ENCODE data around the gene EVA1A. TPM values are rescaled to one million over a fixed set of nuclear protein-coding genes. Genes with fewer than 3 reads are reported as not detected.

EVA1A gene
- total RNA-seq, 1 donor from 2014 or later = 19.0 TPM

GRCh38 chr2:75609334-75609689, 48.6 kb upstream of the EVA1A start:
- no peak overlapping the region for H3K27ac ChIP-seq (ENCODE audit: low read depth, low read length)
- no peaks in the 10 kb centered on the region for H3K36me3 ChIP-seq (ENCODE audit: insufficient read depth, low read length)
- Mint-ChIP-seq H3K9me3 (ENCODE audit: unreplicated experiment) (peaks cover 3% of the 10 kb centered on the region), H3K4me1 (ENCODE audit: low read depth, unreplicated experiment) (peaks cover 44% of the 10 kb centered on the region), H3K4me3 (ENCODE audit: unreplicated experiment) (no peak overlapping the region), H3K36me3 (ENCODE audit: low read depth, unreplicated experiment) (peaks cover 2% of the 10 kb centered on the region), H3K27me3 (ENCODE audit: low read depth, unreplicated experiment) (peaks cover 12% of the 10 kb centered on the region), H3K27ac (ENCODE audit: unreplicated experiment) (peak overlapping the region; percentile 18)
- no peaks in the 10 kb centered on the region for H4K20me1 ChIP-seq (ENCODE audit: insufficient read depth, low read length)
- no peak overlapping the region for H2AFZ ChIP-seq (ENCODE audit: low read depth, low read length)
- no peak for TF ChIP-seq CTCF (IDR thresholded peaks at IDR 0.05; ENCODE audit: insufficient read depth, low read depth, low read length)
- no peak for TF ChIP-seq EZH2 (IDR thresholded peaks at IDR 0.05; ENCODE audit: insufficient read depth, low read length)
- no peak for FAIRE-seq
- H3K27me3 ChIP-seq (ENCODE audit: insufficient read depth, low read length) = no peaks in the 10 kb centered on the region
- H3K4me3 ChIP-seq (ENCODE audit: insufficient read depth, low read depth, low read length) = no peak overlapping the region
- no peak for DNase-seq (ENCODE audit: low read depth)
- peaks cover 48% of the 10 kb centered on the region for H3K4me1 ChIP-seq (ENCODE audit: insufficient read depth, low read length)
- peak overlapping the region; percentile 73 for H3K4me2 ChIP-seq (ENCODE audit: low read length)
- H3K9me3 ChIP-seq (ENCODE audit: insufficient read depth, low read depth, low read length) = no peaks in the 10 kb centered on the region
- no peak overlapping the region for H3K9ac ChIP-seq (ENCODE audit: low read length)
- no peaks in the 10 kb centered on the region for H3K79me2 ChIP-seq (ENCODE audit: insufficient read depth, low read length)

GRCh38 chr2:75608684-75609333, 48.1 kb upstream of the EVA1A start:
- Mint-ChIP-seq H3K4me3 (ENCODE audit: unreplicated experiment) (peak overlapping the region; percentile 36), H3K4me1 (ENCODE audit: low read depth, unreplicated experiment) (peaks cover 44% of the 10 kb centered on the region), H3K9me3 (ENCODE audit: unreplicated experiment) (peaks cover 3% of the 10 kb centered on the region), H3K27ac (ENCODE audit: unreplicated experiment) (peak overlapping the region; percentile 58), H3K36me3 (ENCODE audit: low read depth, unreplicated experiment) (peaks cover 2% of the 10 kb centered on the region), H3K27me3 (ENCODE audit: low read depth, unreplicated experiment) (peaks cover 11% of the 10 kb centered on the region)
- peak overlapping the region; percentile 98 for H3K27ac ChIP-seq (ENCODE audit: low read depth, low read length)
- TF ChIP-seq CTCF (IDR thresholded peaks at IDR 0.05; ENCODE audit: insufficient read depth, low read depth, low read length) (peak; percentile 98), EZH2 (IDR thresholded peaks at IDR 0.05; ENCODE audit: insufficient read depth, low read length) (no peak)
- FAIRE-seq = no peak
- H2AFZ ChIP-seq (ENCODE audit: low read depth, low read length) = peak overlapping the region; percentile 76
- H3K36me3 ChIP-seq (ENCODE audit: insufficient read depth, low read length) = no peaks in the 10 kb centered on the region
- no peaks in the 10 kb centered on the region for H3K9me3 ChIP-seq (ENCODE audit: insufficient read depth, low read depth, low read length)
- no peak overlapping the region for H3K4me3 ChIP-seq (ENCODE audit: insufficient read depth, low read depth, low read length)
- no peaks in the 10 kb centered on the region for H4K20me1 ChIP-seq (ENCODE audit: insufficient read depth, low read length)
- H3K79me2 ChIP-seq (ENCODE audit: insufficient read depth, low read length) = no peaks in the 10 kb centered on the region
- no peak for DNase-seq (ENCODE audit: low read depth)
- peak overlapping the region; percentile 73 for H3K4me2 ChIP-seq (ENCODE audit: low read length)
- H3K9ac ChIP-seq (ENCODE audit: low read length) = peak overlapping the region; percentile 85
- no peaks in the 10 kb centered on the region for H3K27me3 ChIP-seq (ENCODE audit: insufficient read depth, low read length)
- H3K4me1 ChIP-seq (ENCODE audit: insufficient read depth, low read length) = peaks cover 49% of the 10 kb centered on the region

GRCh38 chr2:75607988-75608683, 47.4 kb upstream of the EVA1A start:
- FAIRE-seq = no peak
- Histone ChIP-seq H3K79me2 (ENCODE audit: insufficient read depth, low read length) (no peaks in the 10 kb centered on the region), H3K4me1 (ENCODE audit: insufficient read depth, low read length) (peaks cover 54% of the 10 kb centered on the region), H3K9me3 (ENCODE audit: insufficient read depth, low read depth, low read length) (no peaks in the 10 kb centered on the region), H2AFZ (ENCODE audit: low read depth, low read length) (no peak overlapping the region), H3K27me3 (ENCODE audit: insufficient read depth, low read length) (no peaks in the 10 kb centered on the region), H4K20me1 (ENCODE audit: insufficient read depth, low read length) (no peaks in the 10 kb centered on the region), H3K4me3 (ENCODE audit: insufficient read depth, low read depth, low read length) (no peak overlapping the region), H3K9ac (ENCODE audit: low read length) (peak overlapping the region; percentile 85), H3K4me2 (ENCODE audit: low read length) (peak overlapping the region; percentile 73), H3K36me3 (ENCODE audit: insufficient read depth, low read length) (no peaks in the 10 kb centered on the region), H3K27ac (ENCODE audit: low read depth, low read length) (peak overlapping the region; percentile 98)
- peaks cover 46% of the 10 kb centered on the region for H3K4me1 Mint-ChIP-seq (ENCODE audit: low read depth, unreplicated experiment)
- H3K27ac Mint-ChIP-seq (ENCODE audit: unreplicated experiment) = peak overlapping the region; percentile 58
- H3K9me3 Mint-ChIP-seq (ENCODE audit: unreplicated experiment) = peaks cover 3% of the 10 kb centered on the region
- DNase-seq (ENCODE audit: low read depth) = peak; percentile 41
- H3K4me3 Mint-ChIP-seq (ENCODE audit: unreplicated experiment) = no peak overlapping the region
- H3K27me3 Mint-ChIP-seq (ENCODE audit: low read depth, unreplicated experiment) = peaks cover 10% of the 10 kb centered on the region
- peaks cover 2% of the 10 kb centered on the region for H3K36me3 Mint-ChIP-seq (ENCODE audit: low read depth, unreplicated experiment)
- TF ChIP-seq CTCF (IDR thresholded peaks at IDR 0.05; ENCODE audit: insufficient read depth, low read depth, low read length) (no peak), EZH2 (IDR thresholded peaks at IDR 0.05; ENCODE audit: insufficient read depth, low read length) (no peak)
